Effector CD8-positive, alpha-beta T cell (primary cell): Measurements from ENCODE around the gene EXOC3L4.

Experiments
- DNase-seq: peaks from one replicate; lab custom pipeline; 2025; lab: John Stamatoyannopoulos, UW

EXOC3L4 gene

DNA sequence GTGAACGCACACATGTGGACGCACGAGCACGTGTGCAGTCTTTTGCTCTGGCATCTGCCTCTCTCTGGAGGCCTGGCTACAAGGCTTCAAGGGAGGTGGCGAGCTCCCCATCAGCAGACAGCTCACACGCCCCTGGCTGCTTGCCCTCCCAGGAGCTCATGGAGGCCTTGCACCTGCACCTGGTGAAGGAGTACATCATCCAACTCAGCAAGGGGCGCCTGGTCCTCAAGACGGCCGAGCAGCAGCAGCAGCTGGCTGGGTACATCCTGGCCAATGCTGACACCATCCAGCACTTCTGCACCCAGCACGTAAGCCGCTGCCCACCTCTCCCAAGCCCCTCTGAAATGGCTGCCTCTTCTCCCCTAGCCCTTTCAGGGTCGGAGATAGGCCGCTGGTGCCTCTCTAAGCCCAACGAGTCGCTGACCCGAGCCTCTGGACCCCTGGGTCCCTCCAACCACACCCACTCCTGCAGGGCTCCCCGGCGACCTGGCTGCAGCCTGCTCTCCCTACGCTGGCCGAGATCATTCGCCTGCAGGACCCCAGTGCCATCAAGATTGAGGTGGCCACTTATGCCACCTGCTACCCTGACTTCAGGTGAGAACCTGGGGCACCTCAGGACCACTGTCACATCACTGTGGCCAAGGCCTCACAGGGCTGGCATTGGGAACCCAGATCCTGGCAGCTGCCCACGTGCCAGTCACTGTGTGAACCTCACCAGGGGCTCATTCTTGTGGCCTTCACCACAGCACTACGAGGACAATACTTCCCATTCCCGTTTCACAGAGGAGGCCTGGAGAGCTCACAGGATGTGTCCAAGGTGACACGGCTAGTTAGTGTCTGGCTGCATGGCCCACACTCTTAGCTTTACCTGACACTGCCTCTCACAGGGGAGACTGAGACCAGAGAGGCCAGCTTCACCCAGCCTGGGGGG is 39.0 kb downstream of the EXOC3L4 start:
- no peak for DNase-seq

DNA sequence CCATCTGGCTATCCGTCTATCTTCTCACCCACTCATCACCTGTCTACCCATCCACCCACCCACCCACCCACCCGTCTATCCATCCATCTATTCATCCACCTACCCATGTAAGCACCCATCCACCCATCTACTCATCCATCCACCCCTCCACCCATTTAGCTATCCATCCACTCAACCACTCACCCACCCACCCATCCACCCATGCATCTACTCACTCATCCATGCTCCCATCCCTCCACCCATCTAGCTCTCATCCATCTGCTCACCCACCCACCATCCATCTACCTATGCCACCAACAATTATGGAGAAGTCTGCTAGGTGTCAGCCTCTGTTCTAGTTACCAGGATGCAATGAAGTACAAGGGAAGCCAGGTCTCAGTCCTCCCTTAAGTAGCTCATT is 39.9 kb downstream of the EXOC3L4 start:
- DNase-seq, result no peak

DNA sequence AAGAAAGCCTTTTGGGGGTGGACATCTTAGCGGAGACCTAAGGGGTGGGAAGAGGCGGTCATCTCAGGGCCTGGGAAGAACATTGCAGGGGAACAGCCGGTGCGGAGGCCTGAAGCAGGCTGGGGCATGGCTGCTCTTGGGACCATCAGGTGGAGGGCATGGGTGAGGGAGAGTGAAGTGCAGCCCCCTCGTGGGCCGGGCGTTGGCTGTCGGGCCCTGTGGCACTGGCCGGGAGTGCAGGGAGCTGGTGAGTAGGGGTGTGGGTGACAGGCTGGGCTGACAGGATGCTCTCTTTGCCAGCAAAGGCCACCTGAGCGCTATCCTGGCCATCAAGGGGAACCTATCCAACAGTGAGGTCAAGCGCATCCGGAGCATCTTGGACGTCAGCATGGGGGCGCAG is 40.4 kb downstream of the EXOC3L4 start:
- DNase-seq, result no peak

DNA sequence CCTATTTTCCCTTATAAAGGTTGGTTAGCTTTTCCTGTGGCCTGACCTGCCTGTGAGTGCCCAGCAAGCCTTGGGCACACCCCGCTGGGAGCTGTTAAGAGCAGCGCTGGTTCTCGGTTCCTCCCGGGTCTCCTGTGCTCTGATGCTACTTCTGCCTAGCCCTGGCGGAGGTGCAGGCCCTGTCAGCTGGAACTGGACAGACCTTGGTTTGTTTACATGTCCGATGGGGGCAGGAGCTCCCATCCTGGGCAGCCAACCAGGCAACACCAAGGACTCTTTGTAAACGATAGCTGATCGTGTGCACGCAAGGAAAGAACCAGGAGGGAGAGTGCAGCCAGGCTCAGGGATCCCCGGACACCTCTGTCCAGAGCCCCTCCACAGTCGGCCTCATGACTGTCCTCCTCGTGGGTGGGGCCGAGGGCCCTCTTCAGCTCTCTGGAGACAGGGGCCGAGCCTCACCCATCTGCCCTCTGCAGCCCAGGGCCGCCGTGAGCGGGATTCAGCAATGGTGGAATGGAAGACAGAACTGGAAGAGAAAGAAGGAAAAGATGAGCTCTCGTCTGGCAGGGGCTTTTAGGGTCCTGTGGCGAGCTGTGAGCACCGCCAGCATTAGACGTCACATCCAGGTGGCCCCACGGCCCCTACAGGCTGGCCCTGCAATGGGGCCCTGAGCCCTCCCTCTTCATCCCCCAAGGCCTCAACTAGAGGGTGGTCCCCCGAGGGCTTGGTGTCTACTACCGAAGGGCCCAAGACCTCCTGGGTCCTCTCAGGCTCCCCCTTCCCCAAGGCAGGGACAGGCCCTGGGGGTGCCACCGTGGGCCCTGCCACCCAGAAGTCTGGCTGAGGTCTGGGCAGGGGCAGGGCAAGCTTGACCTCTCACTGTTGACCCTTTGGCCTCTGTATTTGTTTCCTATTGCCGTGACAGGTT is 41.1 kb downstream of the EXOC3L4 start:
- DNase-seq, result no peak

DNA sequence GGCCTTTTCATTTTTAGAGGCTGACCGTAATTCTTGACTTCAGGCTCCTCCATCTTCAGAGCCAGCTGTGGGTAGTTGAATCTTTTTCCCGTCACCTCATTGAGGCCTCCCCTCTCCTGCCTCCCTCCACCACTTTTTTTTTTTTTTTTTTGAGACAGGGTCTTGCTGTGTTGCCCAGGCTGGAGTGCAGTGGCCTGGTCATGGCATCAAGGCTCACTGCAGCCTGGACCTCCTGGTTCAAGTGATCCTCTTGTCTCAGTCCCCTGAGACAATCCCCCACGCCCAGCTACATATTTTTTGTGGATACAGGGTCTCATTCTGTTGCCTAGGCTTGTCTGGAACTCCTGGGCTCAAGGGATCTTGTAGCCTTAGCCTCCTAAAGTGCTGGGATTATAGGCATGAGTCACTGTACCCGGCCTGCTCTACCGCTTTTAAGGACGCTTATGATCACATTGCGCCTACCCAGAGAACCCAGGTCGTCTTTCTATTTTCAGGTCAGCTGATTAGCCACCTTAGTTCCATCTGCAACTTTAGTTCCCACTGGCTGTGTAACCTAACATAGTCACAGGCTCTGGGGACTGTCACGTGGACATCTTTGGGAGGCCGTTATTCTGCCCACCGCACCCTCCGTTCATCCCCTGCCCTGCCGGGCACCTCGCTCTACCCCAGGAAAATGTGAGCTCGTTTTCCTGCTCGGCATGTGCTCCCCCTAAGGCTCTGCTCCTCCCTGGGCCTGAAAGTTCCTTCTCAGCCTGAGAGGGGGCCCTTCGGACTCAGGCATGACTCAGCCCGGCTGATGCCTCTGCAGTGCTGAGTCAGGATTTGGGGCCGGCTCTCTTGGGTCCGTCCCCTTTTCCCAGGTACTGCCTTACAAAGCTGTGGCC is 42.1 kb downstream of the EXOC3L4 start:
- DNase-seq, result no peak

DNA sequence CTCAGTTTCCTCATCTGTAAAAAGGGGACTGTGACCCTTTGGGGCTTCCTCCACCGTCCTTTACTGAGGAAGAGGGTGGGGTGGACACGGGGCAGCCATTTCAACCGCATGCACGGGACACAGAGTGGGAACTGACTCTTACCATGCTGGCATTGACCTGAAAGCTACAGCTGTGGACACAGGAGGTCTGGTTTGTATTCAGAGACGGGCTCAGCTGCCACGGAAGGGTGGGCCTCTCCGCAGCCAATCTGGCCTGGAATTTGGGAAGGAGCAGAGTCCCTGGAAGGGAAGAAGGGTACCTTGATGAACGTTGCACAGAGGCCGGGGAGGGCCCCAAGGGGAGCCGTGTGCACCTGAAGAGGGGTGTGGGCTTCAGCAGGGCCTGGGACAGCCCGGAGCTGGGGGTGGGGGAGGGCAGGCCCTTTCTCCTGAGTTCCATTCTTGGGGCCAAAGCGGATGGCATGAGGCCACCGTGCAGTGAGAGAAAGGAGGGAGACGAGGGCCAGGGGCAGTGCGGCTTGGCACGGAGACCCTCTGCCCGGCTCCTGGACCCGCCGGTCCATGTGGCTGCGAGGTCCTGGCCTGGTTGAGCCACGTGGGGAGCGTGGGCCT is 43.3 kb downstream of the EXOC3L4 start:
- DNase-seq, result no peak

DNA sequence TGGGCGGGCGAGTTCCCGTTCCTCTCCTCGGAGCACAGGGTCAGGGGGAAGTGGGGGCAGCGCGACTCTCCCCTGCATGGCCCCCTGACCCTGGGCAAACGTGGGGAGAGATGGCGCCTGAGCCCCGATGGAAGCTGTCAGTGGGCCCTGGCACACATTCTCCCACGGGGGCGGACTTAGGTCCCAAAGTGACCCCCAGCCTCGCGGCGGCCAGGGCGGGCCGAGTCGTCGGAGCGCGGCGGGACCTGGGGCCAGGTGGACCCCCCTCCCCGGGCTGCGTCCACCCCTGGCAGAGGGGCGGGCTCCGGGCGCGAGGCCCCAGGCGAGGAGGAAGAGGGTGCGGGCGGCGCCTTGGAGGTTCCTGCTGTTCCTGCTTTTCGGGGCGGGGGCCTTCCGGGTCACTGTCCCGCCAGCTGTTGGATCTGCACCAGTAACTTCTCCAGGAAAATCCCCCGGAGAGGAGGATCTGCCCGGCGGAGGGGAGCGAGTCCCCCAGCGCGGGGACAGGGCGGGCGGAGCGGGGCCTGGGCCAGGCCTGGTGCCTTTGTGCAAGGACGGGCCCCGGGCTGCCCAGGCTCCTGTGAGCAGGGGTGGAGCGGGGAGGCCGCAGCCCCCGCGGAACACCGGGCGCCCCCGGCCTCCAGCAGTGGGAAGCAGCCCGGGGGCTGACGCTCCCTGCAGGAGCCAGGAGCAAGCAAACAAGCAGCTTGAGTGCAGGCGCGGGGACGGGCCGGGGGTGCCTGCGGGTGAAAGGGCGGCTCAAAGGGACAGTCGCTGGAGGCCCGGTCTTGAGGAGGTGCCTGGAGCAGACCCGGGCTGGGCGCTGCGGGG is 44.0 kb downstream of the EXOC3L4 start:
- no peak for DNase-seq

DNA sequence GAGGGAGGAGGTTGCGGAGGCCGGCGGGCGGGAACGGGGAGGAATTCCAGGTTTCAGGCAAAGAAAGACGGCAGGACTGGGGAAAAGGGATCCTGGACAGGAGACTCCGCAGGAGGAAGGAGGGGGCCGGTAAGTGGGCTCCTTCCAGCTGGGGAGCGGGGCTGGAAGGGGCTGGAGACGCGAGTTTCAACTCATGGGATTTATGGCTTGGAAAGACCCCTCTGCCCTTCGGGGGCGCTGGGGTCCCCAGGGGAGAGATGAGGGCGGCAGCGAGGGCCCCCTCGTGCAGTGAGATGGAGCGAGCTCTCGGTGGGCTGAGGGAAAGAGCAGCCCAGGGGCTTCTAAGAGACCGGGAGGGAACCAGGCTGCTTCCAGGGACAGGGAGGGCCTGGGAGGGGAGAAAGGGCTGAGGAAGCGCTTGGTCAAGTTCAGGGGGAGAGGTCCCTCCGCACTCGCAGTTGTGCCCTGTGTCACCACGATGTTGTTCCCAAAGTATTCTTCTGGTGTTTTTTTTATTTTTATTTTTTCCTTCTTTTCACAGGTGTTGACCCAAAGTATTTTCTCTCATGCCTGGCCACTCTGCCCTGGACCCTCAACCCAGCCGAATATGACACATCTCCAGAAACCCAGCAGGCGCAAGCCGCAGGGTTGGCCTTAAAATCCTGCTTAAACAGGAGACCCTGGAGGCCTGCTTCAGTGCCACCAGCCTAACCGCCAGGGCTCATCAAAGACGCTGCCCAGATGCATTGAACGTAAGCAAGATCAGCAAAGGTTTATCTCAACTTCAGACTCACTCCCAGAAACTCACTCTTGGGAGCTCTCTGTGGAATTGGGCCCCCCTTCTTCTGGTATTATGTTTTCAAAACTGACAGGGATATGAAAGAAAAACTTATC is 44.9 kb downstream of the EXOC3L4 start:
- DNase-seq, result no peak

DNA sequence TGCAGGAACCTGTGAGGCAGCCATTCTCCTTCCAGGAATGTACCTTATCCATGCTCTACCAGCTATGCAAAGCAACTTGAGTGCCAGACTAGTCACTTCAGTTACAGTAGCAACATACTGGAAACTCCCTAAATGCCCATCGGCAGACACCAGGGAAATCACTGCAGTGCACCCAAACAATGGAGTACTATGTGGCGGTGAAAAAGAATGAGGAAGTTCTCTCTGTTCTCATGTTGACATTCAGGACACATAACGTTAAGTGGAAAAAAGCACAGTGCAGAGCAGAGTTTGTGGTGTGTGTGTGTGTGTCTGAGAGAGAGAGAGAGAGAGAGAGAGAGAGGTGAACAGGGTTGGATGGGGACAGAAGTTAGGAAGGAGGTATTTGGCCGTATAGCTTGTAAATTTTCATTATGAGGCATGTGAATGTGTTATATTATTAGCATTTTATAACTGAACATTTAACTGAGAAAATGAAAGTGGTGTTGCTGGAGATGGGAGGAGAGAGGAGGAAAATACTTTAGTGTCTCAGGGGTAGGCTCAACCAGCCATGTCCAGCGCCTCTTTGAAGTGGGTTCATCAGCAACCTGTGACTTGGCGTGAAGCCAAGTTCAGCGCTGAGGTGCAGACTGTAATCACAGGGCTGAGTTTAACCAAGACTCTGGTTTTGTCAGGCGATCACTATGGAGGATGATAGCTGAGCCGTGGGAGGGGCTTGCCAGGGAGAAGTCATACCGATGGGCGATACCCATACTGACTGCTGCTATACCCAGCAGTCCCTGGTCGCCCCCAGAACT is 46.0 kb downstream of the EXOC3L4 start:
- no peak for DNase-seq

DNA sequence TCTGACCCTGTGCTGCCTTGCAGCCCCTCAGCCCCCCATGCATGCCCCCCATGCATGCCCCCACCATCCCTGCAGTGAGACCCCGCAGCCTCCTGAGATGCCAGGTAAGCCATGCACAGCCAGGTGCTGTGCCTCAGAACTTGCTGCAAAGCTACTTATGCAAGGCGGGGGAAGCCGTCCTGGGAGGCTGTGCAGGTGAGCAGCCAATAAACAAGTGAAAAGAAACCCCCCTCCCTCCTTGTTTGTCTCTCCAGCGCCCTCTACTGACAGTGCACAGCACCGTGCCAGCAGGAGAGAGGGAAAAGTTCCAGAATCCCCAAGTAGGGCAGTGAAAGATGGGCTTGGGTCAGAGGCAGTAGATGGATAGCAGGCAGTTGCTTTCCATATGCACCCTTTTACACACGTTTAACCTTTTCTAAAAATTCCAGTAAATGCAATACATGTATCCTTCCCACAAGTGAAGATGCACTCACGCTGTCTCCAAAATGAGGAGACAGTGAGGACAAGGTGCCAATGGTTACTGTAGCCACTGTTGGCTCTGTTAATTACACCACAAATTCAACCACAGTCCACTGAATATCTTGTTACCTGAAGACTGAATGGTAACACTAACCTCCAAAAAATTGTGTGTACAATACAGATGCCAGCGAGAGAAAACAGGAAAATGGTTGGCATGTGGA is 46.7 kb downstream of the EXOC3L4 start:
- DNase-seq, result no peak

DNA sequence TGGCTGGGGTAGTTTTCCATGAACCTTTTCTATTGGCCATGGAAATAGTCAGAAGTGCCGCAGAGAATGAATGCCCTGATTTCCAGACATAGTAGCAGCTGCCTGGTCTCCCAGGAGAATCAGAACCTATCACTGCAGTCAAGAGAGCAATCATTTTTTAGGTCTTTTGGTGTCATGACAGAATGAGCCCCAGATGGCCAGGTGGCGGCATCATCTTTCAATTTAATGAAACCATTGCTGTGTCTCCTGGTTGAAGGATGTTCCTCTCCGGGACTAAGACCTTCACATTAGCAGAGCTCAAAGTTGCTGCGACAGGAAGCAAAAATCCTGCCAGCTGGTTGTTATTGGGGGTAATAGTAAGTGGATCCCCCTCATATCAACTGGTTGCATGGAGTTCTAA is 47.5 kb downstream of the EXOC3L4 start:
- no peak for DNase-seq

DNA sequence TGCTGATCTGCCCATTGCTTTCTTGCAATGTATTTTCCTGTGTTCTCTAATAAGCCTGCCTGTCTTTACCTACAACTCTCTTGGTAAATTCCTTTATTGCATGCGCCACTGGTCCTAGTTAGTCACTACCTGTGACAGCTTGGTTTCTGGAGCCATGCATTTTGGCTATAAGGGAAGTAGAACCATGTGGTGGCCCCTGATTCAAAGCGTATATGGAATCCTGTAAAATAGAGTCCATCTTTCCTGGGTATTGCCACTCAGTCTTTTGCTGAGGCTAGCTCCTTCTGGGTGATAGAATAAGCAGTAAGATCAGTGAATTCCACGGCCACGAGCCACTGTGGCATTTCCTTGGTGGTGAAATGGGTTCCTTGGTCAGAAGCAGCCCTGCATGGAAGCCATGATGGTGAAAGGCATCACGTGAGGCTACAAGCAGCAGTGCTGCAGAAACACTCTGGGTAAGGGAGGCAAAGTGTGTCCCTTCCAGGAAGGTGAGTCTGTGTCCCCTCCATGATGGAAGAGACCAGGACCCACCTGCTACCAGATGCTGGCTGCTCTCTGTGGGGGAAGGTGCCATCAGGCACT is 48.3 kb downstream of the EXOC3L4 start:
- DNase-seq, result no peak

DNA sequence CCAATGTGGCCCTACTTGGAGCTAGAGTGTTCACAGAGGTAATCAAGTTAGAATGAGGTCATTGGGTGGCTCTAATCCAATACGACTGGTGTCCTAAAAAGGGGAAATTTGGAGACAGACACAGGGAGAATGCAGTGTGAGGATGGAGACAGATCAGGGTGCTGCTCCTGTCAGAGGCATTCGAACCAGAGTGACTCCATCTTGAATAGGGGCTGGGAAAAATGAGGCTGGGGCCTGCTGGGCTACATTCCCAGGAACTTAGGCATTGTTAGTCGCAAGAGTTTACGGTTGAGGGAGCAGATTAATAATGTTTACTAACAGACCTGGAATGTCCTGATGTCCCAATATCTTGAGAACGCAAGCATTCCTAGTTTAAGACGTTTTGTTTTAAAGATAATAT is 49.0 kb downstream of the EXOC3L4 start:
- no peak for DNase-seq

DNA sequence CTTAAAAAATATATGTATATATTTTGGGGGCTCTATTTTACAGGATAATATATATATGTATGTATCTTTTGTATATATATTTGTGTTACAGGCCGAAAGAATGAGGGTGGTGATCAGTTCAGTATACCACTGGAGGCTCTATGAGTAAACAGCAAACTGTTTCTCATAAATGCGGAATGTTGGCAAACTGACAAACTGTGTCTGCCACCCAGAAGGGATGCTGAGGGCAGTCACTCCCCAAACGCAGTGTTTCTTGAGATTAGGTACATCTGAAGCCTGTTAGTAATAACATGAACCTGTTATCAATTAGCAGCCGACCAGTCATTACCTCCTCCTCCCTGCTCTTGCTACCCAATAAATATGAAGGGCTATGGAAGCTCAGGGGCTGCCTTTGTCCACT is 49.6 kb downstream of the EXOC3L4 start:
- DNase-seq, result no peak

DNA sequence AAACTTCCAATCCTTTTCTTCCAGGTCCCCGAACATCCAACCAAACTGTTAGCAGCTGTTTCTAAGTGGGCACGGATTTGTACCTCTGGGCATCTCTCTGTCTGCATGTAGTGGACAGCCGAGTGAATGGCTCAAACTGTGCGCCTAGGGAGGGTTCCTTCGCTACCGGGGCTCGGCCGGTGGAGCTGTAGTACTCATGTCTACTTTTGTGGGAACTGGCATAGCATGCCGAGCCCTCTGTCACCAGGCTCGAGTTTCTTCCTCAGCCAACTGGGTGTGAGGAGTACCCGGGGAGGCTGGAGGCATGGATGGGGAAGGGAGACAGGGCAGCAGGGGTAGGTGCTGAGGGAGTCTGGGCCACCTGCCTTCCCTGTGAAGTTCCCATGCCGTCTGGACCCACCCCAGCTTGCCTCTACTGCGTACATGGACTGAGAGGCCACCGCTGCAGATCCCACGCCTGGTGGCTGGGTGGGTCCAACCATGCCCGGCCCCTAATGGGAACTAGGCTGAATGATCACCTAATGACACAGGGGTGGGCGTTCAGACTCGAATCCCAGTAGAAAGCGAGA is 51.7 kb downstream of the EXOC3L4 start:
- DNase-seq, result no peak

DNA sequence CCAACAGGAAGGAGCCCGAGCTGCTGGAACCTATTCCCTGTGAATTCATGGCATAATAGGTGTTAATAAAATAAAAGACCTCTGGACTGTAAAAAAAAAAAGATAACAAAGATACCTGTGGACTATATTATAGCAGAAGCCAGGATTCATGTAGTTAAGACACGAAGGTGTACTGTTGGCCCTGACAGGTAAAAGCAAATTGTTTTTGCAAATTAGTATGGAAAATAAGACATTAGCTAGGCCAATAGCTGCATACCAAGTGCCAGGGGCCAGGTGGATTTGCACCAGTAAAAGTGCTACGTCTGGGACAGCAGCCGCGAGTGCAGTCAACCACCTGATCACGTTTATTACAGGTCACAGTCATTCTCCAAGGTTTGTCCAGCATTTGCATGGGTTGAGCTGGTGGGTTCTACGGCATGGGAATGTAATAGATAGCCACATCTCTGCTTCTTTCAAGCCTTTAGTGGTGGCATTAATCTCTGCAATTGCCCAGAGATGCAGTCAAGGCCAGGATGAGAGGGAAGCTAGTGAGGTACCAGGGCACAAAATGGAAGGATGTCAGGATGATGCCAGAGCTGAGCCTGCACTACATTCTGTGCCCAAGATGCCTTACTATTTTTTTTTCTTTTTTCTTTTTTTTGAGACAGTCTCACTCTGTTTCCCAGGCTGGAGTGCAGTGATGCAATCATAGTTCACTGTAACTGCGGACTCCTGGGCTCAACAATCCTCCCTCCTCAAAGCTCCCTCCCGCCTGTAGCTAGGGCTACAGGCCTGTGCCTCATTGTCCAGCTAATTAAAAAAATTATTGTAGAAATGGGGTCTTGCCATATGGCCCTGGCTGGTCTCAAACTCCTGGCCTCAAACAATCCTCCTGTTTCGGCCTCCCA is 55.1 kb downstream of the EXOC3L4 start:
- DNase-seq, result no peak
